IMR-90 (cell line): ENCODE results near the gene RPS16.
"Not testable (repeated sequence)": the region's sequence is repeated elsewhere in the genome, so short reads cannot be mapped to it uniquely, and the experiment has no call there.

Experiments used
- BHLHE40 ChIP-seq: fragments of 150-350 bp; IDR thresholded peaks from 2 replicates; pipeline ENCODE4 v1.6.1; 2016; ENCODE audit warnings: mild to moderate bottlenecking, low read depth, low read length
- CEBPB ChIP-seq: IDR thresholded peaks from 2 replicates; pipeline ENCODE4 v1.6.1; 2012; ENCODE audit warnings: low read depth, low read length, improper control_type of control experiment
- CHD1 ChIP-seq: IDR thresholded peaks from 2 replicates; pipeline ENCODE4 v1.6.1; 2012; ENCODE audit warnings: low read depth, low read length, improper control_type of control experiment
- CTCF ChIP-seq: conservative IDR thresholded peaks from 2 replicates; pipeline ENCODE4 v1.5.1; 2012; ENCODE audit warnings: mild to moderate bottlenecking, low read depth, low read length, improper control_type of control experiment
- FOS ChIP-seq: fragments of 150-350 bp; IDR thresholded peaks from 2 replicates; pipeline ENCODE4 v1.6.1; 2016; ENCODE audit warnings: low read depth, low read length
- MAFK ChIP-seq: IDR thresholded peaks from 2 replicates; pipeline ENCODE4 v1.6.1; 2012; ENCODE audit warnings: low read depth, low read length, improper control_type of control experiment
- NFE2L2 ChIP-seq: fragments of 150-350 bp; IDR thresholded peaks from 2 replicates; pipeline ENCODE4 v1.6.1; 2016; ENCODE audit warnings: low read depth, mild to moderate bottlenecking, low read length
- POLR2A ChIP-seq: IDR thresholded peaks from 2 replicates; pipeline ENCODE4 v1.6.1; 2012; ENCODE audit warnings: mild to moderate bottlenecking, low read depth, low read length
- RAD21 ChIP-seq: IDR thresholded peaks from 2 replicates; pipeline ENCODE4 v1.6.1; 2012; ENCODE audit warnings: low read length, improper control_type of control experiment
- RCOR1 ChIP-seq: IDR thresholded peaks from 2 replicates; pipeline ENCODE4 v1.6.1; 2012; ENCODE audit warnings: mild to moderate bottlenecking, low read length, improper control_type of control experiment; ENCODE audit not compliant: insufficient replicate concordance
- RFX5 ChIP-seq: IDR thresholded peaks from 2 replicates; pipeline ENCODE4 v1.8.0; 2012; ENCODE audit warnings: low read depth, mild to moderate bottlenecking, low read length, moderate library complexity
- USF2 ChIP-seq: fragments of 150-350 bp; IDR thresholded peaks from 2 replicates; pipeline ENCODE4 v1.6.1; 2017; ENCODE audit warnings: mild to moderate bottlenecking, antibody characterized with exemption, low read length, low read depth

DNA sequence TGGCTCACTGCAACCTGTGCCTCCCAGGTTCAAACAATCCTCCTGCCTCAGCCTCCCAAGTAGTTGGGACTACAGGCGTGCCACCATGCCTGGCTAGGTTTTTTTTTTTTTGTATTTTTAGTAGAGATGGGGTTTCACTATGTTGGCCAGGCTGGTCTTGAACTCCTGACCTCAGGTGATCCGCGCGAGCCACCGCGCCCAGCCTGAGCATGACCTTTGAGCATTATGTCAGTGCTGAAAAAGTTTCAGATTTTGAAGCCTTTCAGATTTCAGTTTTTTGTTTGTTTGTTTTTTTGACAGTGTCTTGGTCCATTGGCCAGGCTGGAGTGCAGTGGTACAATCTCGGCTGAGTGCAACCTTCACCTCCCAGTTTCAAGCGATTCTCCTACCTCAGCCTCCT, 15.5 kb upstream of the RPS16 start:
- TF ChIP-seq CTCF, BHLHE40, POLR2A, USF2, MAFK, CEBPB, RFX5, RAD21, FOS, RCOR1, NFE2L2, CHD1: not testable (repeated sequence)
